Progenitor cell of endocrine pancreas (in vitro differentiated cells): ENCODE measurements around the gene MRPL52. TPM values are rescaled to one million over a fixed set of nuclear protein-coding genes. Genes with fewer than 3 reads are reported as not detected.
"Not testable (repeated sequence)": the region's sequence is repeated elsewhere in the genome, so short reads cannot be mapped to it uniquely, and the experiment has no call there.

Experiments
- DNase-seq: peaks from one replicate; pipeline ENCODE4 v3.0.0; 2021; ENCODE audit warnings: low spot score; ENCODE audit not compliant: unreplicated experiment
- H3K27ac Mint-ChIP-seq: 2 replicates; pipeline ENCODE4 v1.8.0; 2021; ENCODE audit warnings: mild to moderate bottlenecking, moderate library complexity, mixed read lengths
- H3K27me3 Mint-ChIP-seq: 2 replicates; pipeline ENCODE4 v1.8.0; 2021; ENCODE audit warnings: mixed read lengths
- H3K36me3 Mint-ChIP-seq: 2 replicates; pipeline ENCODE4 v1.8.0; 2022; ENCODE audit warnings: mixed read lengths; ENCODE audit not compliant: insufficient read depth
- H3K4me1 Mint-ChIP-seq: 2 replicates; pipeline ENCODE4 v1.8.0; 2021; ENCODE audit warnings: low read depth, mixed read lengths
- H3K4me3 Mint-ChIP-seq: 2 replicates; pipeline ENCODE4 v1.8.0; 2021; ENCODE audit warnings: low read depth, mild to moderate bottlenecking, moderate library complexity, mixed read lengths
- H3K9me3 Mint-ChIP-seq: 2 replicates; pipeline ENCODE4 v1.8.0; 2021; ENCODE audit warnings: low read depth, mixed read lengths
- CTCF ChIP-seq: fragments of 200-600 bp; sonication (generic); IDR thresholded peaks from one replicate; pipeline ENCODE4 v1.5.0; 2021; ENCODE audit warnings: antibody characterized with exemption, mild to moderate bottlenecking; ENCODE audit not compliant: unreplicated experiment
- total RNA-seq: library from RNA; stranded (reverse); gene quantifications from 2 replicates; pipeline ENCODE4 v1.2.1, GENCODE V29; 2021

The MRPL52 gene
- total RNA-seq, 1 donor from 2014 or later: 121 TPM

GRCh38 chr14:22791301-22791700 lies 38.4 kb upstream of the MRPL52 start:
- TF ChIP-seq CTCF: no peak
- H3K27me3 Mint-ChIP-seq: no peaks in the 10 kb centered on the region
- H3K27ac Mint-ChIP-seq: no peak overlapping the region
- H3K9me3 Mint-ChIP-seq: no peaks in the 10 kb centered on the region
- DNase-seq: no peak
- H3K4me1 Mint-ChIP-seq: no peaks in the 10 kb centered on the region
- no peaks in the 10 kb centered on the region for H3K36me3 Mint-ChIP-seq
- no peak overlapping the region for H3K4me3 Mint-ChIP-seq

- no peaks in the 10 kb centered on the region for H3K9me3 Mint-ChIP-seq
- DNase-seq: no peak
- H3K36me3 Mint-ChIP-seq: no peaks in the 10 kb centered on the region
- TF ChIP-seq CTCF: no peak
- H3K4me3 Mint-ChIP-seq: no peak overlapping the region
- H3K27me3 Mint-ChIP-seq: no peaks in the 10 kb centered on the region
- no peaks in the 10 kb centered on the region for H3K4me1 Mint-ChIP-seq
- no peak overlapping the region for H3K27ac Mint-ChIP-seq
These were observed 37.5 kb upstream of the MRPL52 start for GRCh38 chr14:22792158-22792557.

GRCh38 chr14:22793550-22793949 lies 36.1 kb upstream of the MRPL52 start:
- H3K4me3 Mint-ChIP-seq, DNase-seq, H3K36me3 Mint-ChIP-seq, H3K4me1 Mint-ChIP-seq, H3K9me3 Mint-ChIP-seq, H3K27me3 Mint-ChIP-seq, H3K27ac Mint-ChIP-seq: not testable (repeated sequence)

DNA sequence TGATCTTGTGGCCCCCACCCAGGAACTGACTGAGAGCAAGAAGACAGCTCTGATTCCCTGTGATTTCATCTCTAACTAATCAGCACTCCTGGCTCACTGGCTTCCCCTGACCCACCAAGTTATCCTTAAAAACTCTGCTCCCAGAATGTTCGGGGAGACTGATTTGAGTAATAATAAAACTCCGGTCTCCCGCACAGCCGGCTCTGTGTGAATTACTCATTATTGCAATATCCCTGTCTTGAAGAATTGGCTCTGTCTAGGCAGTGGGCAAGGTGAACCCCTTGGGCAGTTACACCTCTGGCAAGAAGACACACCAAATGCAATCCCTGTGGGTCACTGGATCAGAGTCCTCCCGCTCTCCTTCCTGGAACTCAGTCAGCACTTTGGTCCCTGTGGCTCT lies 35.7 kb upstream of the MRPL52 start:
- Mint-ChIP-seq H3K4me1 (peaks cover 2% of the 10 kb centered on the region), H3K36me3 (no peaks in the 10 kb centered on the region), H3K27ac (no peak overlapping the region), H3K27me3 (no peaks in the 10 kb centered on the region), H3K4me3 (no peak overlapping the region), H3K9me3 (no peaks in the 10 kb centered on the region)
- TF ChIP-seq CTCF: no peak
- no peak for DNase-seq

DNA sequence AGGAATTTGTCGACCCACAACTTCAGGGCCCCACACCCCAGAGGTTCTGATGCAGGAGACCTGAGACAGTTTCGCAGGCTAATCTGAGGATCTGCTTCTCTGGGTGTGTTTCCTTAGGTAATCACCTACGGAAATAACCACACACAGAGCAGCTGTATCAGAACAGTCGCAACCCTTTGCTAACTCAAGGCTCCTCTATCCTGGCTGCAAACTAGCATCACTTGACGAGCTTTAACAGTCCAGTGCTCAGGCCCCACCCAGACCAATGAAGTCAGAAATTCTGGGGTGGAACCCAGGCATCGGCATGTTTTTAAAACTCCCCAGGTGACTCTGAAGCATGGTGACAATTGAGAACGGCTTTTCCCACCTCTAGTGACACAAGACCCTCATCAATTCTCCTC lies 35.1 kb upstream of the MRPL52 start:
- Mint-ChIP-seq H3K27ac (no peak overlapping the region), H3K9me3 (no peaks in the 10 kb centered on the region), H3K36me3 (no peaks in the 10 kb centered on the region), H3K27me3 (no peaks in the 10 kb centered on the region), H3K4me3 (no peak overlapping the region), H3K4me1 (peaks cover 2% of the 10 kb centered on the region)
- TF ChIP-seq CTCF: no peak
- DNase-seq: no peak

- TF ChIP-seq CTCF: no peak
- Mint-ChIP-seq H3K27me3 (no peaks in the 10 kb centered on the region), H3K9me3 (no peaks in the 10 kb centered on the region), H3K4me1 (peaks cover 2% of the 10 kb centered on the region), H3K27ac (peak overlapping the region; percentile 22), H3K4me3 (no peak overlapping the region), H3K36me3 (no peaks in the 10 kb centered on the region)
- no peak for DNase-seq
These were observed 33.5 kb upstream of the MRPL52 start for GRCh38 chr14:22796087-22796707.
